Panc1 (cell line): ENCODE results near the gene GPR25. TPM values are rescaled to one million over a fixed set of nuclear protein-coding genes. Genes with fewer than 3 reads are reported as not detected.

Source experiments
- ATAC-seq: fragments of 200-7000 bp; cut with Tn5 transposase; 2 replicates; pipeline ENCODE4 v1.9.1; 2020; ENCODE audit warnings: mild to moderate bottlenecking, moderate library complexity
- BruUV-seq: library from RNA; stranded (reverse); fragments of 400-500 nt; replicated peaks from 2 replicates; lab custom pipeline; 2021; lab: Mats Ljungman, UMichigan
- CTCF ChIA-PET: fragments of 300-600 bp; sonication (Branson Sonifier 250); formaldehyde crosslinking; loops from one replicate; lab custom pipeline; 2022; ENCODE audit warnings: antibody characterized with exemption; lab: Charles Lee
- POLR2A ChIA-PET: fragments of 300-600 bp; sonication (Branson Sonifier 250); formaldehyde crosslinking; loops from one replicate; lab custom pipeline; 2022; ENCODE audit warnings: antibody characterized with exemption; lab: Charles Lee
- DNase-seq: peaks from one replicate; pipeline ENCODE4 v3.0.0-alpha.2; 2010; ENCODE audit warnings: low read depth, low spot score
- H3K27ac ChIP-seq: 2 replicates; pipeline ENCODE4 v1.5.1; 2011; ENCODE audit warnings: mild to moderate bottlenecking, low read length, inconsistent platforms
- H3K27me3 ChIP-seq: fragments of 200-500 bp; sonication (Bioruptor generic); 2 replicates; pipeline ENCODE4 v1.6.0; 2014; ENCODE audit warnings: low read length, inconsistent platforms; ENCODE audit not compliant: control insufficient read depth, insufficient read depth
- H3K36me3 ChIP-seq: fragments of 200-500 bp; sonication (Bioruptor generic); 2 replicates; pipeline ENCODE4 v1.5.1; 2014; ENCODE audit warnings: inconsistent platforms, mild to moderate bottlenecking, low read length, moderate library complexity; ENCODE audit not compliant: control insufficient read depth, insufficient read depth
- H3K4me1 ChIP-seq: 2 replicates; pipeline ENCODE4 v1.5.1; 2011; ENCODE audit warnings: inconsistent platforms, mild to moderate bottlenecking, low read length, moderate library complexity; ENCODE audit not compliant: control insufficient read depth, insufficient read depth
- H3K4me3 ChIP-seq, 2 experiments: 2 replicates each; pipeline ENCODE4 v1.5.1; 2011 to 2012; ENCODE audit warnings: low read depth in 2 of 2, low read length in 2 of 2, mild to moderate bottlenecking in 2 of 2, inconsistent platforms in 1 of 2, moderate library complexity in 1 of 2
- H3K9me3 ChIP-seq: fragments of 200-500 bp; sonication (Bioruptor generic); 2 replicates; pipeline ENCODE4 v1.5.1; 2014; ENCODE audit warnings: low read depth, mild to moderate bottlenecking, inconsistent platforms, low read length, moderate library complexity; ENCODE audit not compliant: control insufficient read depth, insufficient read depth
- POLR2AphosphoS5 ChIP-seq: IDR thresholded peaks from 2 replicates; pipeline ENCODE4 v1.6.1; 2012; ENCODE audit warnings: mild to moderate bottlenecking, low read depth, low read length, moderate library complexity
- SIN3A ChIP-seq: IDR thresholded peaks from 2 replicates; pipeline ENCODE4 v1.6.1; 2012; ENCODE audit warnings: low read depth, mild to moderate bottlenecking, low read length, moderate library complexity, borderline replicate concordance; ENCODE audit not compliant: insufficient read depth
- TCF7L2 ChIP-seq: IDR thresholded peaks from 2 replicates; pipeline ENCODE4 v1.6.1; 2011; ENCODE audit warnings: mild to moderate bottlenecking, low read depth, low read length, inconsistent platforms
- in situ Hi-C: cut with HindIII; loops from 2 replicates; pipeline ENCODE4 v1.10.0; 2016; ENCODE audit warnings: low sequenced_read_pairs, low pct_unique_long_range_greater_than_20kb
- intact Hi-C: fragments of 100-400 bp; cut with micrococcal nuclease; formaldehyde crosslinking; loops from one replicate; pipeline ENCODE4 v1.10.0; 2022; ENCODE audit not compliant: unreplicated experiment
- total RNA-seq: library from RNA; stranded (reverse); gene quantifications from one replicate; pipeline ENCODE4 v1.2.1, GENCODE V29; 2021; ENCODE audit not compliant: unreplicated experiment
- TF ChIP-seq, protein P1 (sequence below): fragments of 450-650 bp; IDR thresholded peaks from 2 replicates; pipeline ENCODE4 v1.5.1; 2017; ENCODE audit warnings: mild to moderate bottlenecking
- TF ChIP-seq, protein P2 (sequence below), 2 experiments: IDR thresholded peaks; 2 replicates each; pipeline ENCODE4 v1.6.1; 2011 to 2012; ENCODE audit warnings: low read depth in 2 of 2, control low read depth in 1 of 2, low read length in 1 of 2, mild to moderate bottlenecking in 1 of 2, moderate library complexity in 1 of 2; ENCODE audit not compliant: insufficient read depth in 1 of 2

Gene GPR25
- total RNA-seq, 1 experiment from 2014 or later, result not detected

DNA sequence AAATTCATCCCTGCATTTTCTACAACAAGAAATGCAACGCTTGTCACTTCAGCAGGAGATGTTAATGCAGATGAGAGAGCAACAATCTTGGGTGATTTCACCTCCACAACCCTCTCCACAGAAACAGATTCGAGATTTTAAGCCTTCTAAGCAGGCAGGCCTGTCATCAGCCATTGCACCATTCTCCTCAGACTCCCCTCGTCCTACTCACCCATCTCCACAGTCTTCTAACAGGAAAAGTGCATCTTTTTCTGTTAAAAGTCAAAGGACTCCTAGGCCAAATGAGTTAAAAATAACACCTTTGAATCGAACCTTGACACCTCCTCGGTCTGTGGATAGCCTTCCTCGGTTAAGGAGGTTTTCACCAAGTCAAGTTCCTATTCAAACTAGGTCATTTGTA lies 23.4 kb upstream of the GPR25 start:
- H3K27ac ChIP-seq, result no peak overlapping the region
- in situ Hi-C loops (no loop called here), intact Hi-C loops (no loop called here)
- TF ChIP-seq POLR2AphosphoS5 (no peak), TCF7L2 (no peak), SIN3A (no peak)
- TF ChIP-seq, protein P1, sequence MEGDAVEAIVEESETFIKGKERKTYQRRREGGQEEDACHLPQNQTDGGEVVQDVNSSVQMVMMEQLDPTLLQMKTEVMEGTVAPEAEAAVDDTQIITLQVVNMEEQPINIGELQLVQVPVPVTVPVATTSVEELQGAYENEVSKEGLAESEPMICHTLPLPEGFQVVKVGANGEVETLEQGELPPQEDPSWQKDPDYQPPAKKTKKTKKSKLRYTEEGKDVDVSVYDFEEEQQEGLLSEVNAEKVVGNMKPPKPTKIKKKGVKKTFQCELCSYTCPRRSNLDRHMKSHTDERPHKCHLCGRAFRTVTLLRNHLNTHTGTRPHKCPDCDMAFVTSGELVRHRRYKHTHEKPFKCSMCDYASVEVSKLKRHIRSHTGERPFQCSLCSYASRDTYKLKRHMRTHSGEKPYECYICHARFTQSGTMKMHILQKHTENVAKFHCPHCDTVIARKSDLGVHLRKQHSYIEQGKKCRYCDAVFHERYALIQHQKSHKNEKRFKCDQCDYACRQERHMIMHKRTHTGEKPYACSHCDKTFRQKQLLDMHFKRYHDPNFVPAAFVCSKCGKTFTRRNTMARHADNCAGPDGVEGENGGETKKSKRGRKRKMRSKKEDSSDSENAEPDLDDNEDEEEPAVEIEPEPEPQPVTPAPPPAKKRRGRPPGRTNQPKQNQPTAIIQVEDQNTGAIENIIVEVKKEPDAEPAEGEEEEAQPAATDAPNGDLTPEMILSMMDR, result no peak
- TF ChIP-seq, protein P2, sequence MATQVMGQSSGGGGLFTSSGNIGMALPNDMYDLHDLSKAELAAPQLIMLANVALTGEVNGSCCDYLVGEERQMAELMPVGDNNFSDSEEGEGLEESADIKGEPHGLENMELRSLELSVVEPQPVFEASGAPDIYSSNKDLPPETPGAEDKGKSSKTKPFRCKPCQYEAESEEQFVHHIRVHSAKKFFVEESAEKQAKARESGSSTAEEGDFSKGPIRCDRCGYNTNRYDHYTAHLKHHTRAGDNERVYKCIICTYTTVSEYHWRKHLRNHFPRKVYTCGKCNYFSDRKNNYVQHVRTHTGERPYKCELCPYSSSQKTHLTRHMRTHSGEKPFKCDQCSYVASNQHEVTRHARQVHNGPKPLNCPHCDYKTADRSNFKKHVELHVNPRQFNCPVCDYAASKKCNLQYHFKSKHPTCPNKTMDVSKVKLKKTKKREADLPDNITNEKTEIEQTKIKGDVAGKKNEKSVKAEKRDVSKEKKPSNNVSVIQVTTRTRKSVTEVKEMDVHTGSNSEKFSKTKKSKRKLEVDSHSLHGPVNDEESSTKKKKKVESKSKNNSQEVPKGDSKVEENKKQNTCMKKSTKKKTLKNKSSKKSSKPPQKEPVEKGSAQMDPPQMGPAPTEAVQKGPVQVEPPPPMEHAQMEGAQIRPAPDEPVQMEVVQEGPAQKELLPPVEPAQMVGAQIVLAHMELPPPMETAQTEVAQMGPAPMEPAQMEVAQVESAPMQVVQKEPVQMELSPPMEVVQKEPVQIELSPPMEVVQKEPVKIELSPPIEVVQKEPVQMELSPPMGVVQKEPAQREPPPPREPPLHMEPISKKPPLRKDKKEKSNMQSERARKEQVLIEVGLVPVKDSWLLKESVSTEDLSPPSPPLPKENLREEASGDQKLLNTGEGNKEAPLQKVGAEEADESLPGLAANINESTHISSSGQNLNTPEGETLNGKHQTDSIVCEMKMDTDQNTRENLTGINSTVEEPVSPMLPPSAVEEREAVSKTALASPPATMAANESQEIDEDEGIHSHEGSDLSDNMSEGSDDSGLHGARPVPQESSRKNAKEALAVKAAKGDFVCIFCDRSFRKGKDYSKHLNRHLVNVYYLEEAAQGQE (IDR thresholded peaks at IDR 0.05; ENCODE audit: insufficient read depth in 1 of 2, low read depth in 2 of 2, low read length in 1 of 2), result no peak
- DNase-seq (no peak), ATAC-seq (no peak)
- peaks cover 56% of the 10 kb centered on the region for H3K36me3 ChIP-seq
- ChIA-PET POLR2A (no interaction called here), CTCF (no interaction called here)
- no TSS peak for BruUV-seq
- no peaks in the 10 kb centered on the region for H3K9me3 ChIP-seq
- no peaks in the 10 kb centered on the region for H3K27me3 ChIP-seq
- no peak overlapping the region for H3K4me3 ChIP-seq
- H3K4me1 ChIP-seq, result no peaks in the 10 kb centered on the region

DNA sequence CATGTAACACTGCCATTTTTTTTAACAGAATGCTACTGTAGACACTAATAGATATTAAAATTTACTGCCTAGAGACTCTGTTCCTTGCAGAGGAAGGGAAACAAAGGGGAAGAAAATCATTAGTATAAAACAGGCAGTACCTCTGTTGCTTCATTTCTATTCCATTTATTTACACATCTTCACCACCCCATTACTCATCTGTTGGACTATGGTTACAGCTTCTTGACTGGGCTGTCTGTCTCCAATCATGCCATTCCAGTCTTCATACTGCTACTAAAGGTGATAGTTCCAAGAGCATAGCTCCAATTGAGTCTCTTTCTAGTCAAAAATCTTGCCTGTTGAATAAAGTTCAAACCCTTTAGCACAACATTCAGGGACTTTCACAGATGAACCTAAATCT lies 22.2 kb upstream of the GPR25 start:
- ChIA-PET POLR2A (no interaction called here), CTCF (no interaction called here)
- no peak for TF ChIP-seq POLR2AphosphoS5
- TF ChIP-seq SIN3A, result no peak
- TF ChIP-seq, protein P2 (IDR thresholded peaks at IDR 0.05; ENCODE audit: insufficient read depth in 1 of 2, low read depth in 2 of 2, low read length in 1 of 2), result no peak
- TF ChIP-seq, protein P1, result no peak
- no peak for TF ChIP-seq TCF7L2
- Histone ChIP-seq H3K36me3 (peaks cover 59% of the 10 kb centered on the region), H3K4me3 (no peak overlapping the region), H3K27ac (no peak overlapping the region), H3K4me1 (no peaks in the 10 kb centered on the region), H3K27me3 (no peaks in the 10 kb centered on the region), H3K9me3 (no peaks in the 10 kb centered on the region)
- ATAC-seq, result no peak
- no peak for DNase-seq
- in situ Hi-C loops (no loop called here), intact Hi-C loops (no loop called here)
- BruUV-seq, result no TSS peak
